Measurements from ENCODE around the gene MMEL1. TPM values are rescaled to one million over a fixed set of nuclear protein-coding genes. Genes with fewer than 3 reads are reported as not detected.
"Not testable (repeated sequence)": the region's sequence is repeated elsewhere in the genome, so short reads cannot be mapped to it uniquely, and the experiment has no call there.

The MMEL1 gene
- polyA plus RNA-seq, 3 donors: 3.2 to 3.7 (median 3.3) TPM

DNA sequence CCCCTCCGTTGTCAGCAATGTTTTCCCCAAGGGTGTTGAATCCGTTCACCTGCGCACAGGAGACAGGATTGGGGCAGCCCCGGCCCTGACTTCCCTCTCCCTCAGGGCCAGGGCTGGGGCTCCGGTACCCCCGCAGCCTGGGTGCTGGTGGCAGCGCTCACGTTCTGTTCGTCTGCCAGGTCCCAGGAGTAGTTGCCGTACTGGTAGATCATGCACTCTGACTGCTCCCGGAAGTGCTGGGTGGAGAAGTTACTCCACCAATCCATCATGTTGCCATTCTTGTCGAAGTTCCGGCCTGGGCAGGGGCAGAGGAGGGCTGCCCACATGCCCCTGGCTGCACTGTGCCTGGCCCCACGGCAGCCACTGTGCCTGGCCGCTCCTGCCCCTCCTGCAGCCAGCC is 40.1 kb downstream of the MMEL1 start:
- DNase-seq: no peak

DNA sequence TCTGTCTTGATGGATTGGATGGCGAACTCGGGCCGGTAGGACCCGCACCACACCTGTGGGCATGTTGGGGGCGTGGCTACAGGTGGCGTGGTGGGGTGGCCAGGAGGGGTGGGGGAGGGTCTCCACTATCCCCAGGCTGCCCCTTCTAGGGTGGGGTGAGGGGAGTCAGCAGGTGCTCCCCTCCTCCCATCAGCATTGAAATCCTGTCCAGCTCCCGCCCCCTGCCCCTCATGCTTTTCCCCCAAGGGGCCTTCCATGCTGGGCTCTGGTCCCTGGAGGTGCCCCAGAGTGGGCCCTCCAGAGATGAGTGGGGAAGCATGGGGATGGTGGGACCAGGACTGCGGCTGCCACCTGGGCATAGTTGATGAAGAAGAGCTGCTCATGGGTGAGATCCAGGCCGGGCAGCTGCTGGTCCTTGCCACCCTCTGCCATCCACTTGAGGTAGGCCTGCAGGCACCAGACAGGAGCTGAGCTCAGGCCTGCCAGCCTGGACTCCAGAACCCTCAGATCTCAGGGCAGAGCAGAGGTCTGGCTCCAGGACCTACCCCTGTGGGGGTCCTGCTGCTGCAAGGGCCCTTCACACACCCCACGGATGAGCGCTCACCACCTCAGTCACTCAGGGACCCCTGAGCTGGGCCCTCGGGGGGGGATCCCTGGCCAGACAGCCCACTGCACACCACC is 41.1 kb downstream of the MMEL1 start:
- DNase-seq: no peak

DNA sequence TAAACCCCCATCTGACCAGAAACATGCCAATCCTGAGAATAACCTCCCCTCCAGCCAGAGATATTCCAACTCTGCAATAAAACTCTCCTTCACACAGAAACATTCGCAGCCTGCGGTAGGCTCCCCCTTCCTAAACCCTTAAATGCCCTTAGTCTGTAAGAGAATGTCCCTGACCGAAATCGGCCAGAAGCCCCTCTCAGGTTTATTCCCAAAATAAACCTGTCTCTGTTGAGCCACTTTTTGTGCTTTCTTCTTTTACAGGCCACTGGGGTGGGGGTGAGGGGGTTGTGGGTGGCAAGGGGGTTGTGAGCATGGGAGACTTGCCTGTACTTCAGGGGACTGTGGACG is 41.6 kb downstream of the MMEL1 start:
- DNase-seq: no peak

DNA sequence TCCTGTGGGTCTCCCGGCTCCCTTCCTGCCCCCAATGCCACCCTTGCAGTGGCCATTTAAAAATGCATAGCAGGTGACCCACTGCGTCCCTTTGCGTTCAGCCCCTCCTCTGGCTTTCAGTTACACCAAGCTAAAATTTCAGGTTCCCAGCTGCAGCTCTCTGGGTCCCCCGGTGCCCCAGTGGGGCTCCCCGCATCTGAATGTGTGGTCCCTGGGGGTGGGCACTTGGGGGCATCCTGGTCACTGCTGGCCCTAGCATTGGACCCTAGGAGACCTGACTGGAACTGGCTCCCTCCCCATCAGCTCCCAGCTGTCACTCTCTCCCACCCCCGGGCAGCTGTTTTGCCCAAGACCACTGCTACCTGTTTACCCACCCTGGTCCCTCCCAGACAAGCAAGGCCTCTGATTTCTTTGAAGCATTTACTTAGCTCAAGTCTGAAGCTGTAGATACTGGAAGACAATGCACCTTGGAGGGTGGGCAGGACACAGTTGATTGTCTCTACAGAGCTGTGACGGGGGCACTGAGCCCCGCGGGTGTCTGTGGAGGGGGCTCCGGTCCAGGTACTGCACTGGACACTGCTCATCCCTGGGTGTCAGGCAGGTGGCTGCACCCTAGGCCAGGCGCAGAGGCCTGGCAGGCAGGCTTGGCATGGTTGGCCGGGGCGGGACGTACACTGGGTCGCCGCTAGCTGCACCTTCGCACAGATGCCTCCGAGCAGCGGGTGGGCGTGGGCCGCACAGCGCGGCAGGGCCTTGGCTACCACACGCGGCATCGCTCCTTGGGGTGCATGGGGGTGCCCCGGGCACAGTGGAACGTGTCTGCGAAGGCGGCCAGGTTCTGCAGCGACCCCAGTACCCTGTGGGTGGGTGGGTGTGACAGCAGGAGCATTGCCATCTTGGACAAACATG is 42.3 kb downstream of the MMEL1 start:
- no peak for DNase-seq

DNA sequence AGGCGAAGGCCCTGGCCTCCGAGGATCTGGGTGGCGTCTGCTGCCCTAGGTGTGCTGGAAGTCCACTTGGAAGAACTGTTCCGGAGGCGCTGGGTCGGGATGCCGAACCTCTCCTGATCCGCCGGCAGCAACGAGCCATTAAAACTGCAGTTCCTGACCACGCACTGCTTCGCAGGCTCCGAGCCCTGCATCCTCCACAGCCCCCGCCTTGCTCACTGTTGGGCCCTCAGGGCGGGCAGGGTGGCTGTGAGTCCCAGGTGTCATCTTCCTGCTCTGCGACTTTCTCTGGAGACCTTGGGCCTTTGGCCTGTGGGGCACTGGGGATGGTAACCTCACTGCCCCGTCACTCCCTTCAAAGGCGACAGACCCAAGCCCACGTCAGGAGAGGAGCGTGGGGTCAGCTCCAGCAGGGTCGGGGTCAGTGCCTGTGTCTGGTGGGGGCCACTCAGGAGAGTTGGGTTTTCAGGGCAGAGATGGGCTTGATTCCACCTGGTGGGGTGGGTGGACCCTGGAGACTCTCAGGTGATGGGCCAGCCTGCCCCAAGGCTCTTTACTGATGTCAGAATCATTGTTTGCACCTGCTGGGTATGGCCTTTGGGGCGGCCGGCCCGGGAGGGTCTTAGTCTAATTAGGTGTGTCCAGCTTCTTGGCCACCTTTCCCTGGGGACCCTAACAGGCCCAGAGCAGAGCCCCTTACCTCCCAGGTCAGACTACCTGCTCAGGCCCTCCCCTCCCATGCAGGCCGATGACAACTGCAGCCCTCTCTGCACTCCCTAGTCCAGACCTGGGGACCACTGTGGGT is 43.2 kb downstream of the MMEL1 start:
- DNase-seq: no peak

DNA sequence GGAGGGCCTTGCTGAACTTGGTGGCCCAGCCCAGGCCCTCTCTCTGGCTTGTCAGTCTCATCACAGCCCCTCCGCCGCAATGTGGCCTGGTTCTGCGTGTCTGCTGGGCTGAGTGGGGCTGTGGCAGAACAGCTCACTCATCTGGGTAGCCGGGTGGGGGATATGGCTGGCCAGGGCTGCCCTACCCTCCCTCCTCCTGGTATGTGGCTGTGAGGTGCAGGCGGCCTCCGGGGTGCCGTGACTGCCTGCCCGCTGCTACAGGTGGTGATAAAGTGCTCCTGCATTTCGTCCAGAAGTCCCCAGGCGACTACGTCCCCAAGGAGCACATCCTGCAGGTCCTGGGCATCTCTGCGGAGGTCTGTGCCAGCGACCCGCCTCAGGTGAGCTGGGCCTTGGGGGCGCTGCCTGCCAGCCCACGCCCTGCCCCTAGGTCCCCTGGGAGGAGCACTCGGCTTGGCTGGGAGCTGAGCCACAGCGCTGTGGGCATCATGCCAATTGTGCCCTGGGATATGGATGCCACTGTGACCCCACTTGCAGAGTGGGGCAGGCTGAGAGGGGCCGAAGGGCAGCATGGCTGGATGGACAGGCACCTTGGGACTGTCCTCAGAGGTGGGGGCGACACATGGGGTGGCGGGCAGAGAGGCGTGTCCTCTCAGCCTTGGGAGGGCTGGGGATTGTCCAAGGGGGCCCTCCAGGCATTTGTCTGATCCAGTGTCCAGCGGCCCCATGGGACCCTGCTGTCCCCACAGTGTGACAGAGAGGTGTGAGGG is 44.0 kb downstream of the MMEL1 start:
- no peak for DNase-seq

DNA sequence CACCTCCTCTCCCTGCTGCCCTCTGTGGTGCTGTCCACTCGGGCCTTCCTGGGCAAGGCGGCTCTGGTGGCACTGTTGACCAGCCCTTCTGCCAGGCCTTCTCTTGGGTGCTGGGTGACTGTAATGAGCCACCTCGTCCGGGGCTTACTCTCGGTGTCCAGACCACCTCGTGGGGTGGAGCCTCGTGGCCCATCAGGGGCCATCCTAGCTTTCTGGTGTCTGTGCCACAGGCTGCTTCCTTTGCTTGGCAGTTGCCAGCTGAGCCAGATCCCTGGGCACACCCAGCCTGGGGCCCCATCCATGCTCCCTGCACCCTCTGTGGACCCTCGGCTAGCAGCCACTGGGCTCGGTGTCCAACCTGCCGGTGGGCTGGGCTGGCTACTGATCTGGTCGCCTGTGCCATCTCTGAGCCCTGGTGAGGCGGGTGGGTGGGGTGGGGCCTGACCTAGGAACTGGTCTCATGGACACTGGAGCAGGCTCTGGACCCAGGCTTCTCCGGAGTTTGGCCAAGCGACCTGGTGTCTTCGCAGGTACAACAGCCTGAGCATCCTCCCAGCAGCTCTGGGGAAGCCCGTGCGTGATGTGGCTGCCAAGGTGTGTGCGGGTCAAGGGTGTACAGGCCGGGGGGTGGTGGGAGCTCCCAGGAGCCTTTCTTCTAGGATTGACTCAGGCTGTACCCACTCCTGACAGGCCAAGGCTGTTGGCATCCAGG is 44.8 kb downstream of the MMEL1 start:
- no peak for DNase-seq

DNA sequence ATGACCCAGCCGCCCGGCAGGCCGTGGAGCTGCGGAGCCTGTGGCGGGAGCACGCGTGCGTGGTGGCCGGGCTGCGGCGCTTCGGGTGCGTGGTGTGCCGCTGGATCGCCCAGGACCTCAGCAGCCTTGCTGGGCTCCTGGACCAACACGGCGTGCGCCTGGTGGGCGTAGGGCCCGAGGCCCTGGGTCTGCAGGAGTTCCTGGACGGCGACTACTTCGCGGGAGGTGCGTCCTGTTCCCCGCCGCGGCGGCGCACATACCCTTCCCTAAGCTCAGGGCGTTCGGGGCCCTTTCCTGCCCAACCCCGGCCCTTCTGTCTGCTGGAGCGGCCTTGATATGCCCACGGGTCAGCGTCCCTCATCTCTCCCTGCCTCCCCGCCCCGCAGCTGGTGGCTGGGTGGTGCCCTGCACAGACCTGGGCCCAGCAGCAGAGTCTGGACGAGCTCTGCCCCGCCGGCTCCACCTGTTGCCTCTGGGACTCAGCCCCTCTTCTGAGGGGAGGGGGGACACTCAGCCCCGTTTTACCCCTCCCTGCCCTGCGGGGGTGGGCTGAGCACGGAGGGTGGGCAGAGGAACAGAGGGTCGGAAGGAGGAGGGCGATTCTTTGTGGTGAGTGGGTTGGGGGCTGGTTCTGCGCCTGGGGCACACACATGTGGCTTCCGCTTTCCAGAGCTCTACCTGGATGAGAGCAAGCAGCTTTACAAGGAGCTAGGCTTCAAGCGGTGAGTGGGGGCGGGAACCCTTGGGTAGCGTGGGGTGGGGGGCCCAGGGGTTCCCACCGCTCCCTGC is 45.6 kb downstream of the MMEL1 start:
- DNase-seq: no peak

DNA sequence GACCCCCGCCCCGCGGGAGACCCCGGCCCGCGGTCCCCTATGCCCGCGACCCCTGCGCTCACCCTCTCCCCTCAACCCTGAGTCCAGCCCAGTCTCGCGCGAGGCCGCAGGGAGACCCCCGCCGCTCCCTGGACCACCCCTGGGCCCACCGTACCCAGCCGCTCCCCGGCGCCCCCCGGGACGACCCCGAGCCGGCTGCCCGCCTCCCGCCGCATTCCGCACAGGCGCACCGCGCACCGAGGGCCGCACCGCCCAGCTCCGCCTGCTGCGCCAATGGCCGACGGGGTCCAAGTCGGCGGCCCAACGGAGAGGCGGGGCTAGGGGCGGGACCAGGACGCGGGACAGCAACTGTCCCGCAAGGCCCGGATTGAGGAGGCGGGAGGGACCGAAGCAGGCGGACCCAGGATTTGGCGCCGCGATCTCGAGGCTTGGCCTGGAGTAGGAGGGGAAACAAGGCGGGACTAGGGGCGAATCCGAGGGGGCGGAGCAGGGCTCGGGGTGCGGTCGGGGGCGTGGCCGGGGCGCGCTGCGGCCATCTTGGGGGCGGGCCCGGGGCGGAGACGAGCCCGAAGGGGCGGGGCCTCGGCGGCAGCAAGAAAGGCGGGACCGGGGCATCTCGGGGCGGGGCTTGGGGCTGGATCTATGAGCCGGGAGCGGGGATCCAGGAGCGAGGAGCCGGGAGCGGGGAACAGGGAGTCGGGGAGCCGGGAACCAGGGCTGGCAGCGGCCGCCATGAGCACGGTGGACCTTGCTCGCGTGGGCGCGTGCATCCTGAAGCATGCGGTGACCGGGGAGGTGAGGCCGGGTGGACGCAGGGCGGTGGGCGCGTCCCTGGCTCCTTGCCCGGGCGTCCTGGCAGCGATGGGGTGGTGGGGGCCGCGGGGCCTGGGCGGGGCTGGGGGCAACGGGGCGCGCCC is 46.4 kb downstream of the MMEL1 start, which contains the start of gene PRXL2B:
PRXL2B (plus strand) TSS at position 624 of the 917 bp plus-strand sequence; CDS start at position 733, 109 bp downstream.
- DNase-seq: peak; percentile 98

DNA sequence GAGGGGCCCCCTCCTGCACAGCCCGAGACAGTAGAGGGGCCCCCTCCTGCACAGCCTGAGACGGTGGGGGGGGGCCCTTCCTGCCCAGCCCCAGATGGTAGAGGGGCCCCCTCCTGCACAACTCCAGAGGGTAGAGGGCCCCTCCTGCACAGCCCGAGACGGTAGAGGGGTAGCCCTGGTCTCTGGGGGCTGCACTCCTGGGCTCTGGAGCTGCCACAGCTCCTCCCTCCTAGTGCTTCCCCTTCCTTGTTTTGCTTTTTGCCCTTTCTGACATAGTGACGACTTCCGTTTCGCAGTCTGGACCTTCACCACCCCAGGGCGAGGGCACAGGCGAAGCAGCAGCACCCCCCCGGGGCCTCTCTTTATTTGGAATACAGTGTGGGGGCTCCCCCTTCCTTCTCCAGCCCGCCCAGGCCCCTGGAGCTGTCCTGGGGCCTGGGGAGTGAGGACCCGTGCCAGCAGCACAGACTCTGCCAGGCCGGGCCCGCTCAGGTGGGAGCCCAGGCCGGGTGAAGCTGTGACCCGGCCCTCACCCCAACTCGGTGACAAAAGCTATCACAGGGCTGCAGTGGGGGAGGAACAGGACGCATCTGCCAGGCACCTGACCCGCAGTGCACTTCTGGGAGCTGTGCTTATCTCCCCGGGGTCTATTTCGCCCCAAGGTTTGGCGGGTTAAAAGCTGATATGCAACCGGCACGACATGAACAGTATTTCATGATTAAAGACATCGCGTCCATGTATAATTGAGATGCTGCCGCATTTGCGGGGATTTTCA is 47.3 kb downstream of the MMEL1 start:
- peak; percentile 61 for DNase-seq

DNA sequence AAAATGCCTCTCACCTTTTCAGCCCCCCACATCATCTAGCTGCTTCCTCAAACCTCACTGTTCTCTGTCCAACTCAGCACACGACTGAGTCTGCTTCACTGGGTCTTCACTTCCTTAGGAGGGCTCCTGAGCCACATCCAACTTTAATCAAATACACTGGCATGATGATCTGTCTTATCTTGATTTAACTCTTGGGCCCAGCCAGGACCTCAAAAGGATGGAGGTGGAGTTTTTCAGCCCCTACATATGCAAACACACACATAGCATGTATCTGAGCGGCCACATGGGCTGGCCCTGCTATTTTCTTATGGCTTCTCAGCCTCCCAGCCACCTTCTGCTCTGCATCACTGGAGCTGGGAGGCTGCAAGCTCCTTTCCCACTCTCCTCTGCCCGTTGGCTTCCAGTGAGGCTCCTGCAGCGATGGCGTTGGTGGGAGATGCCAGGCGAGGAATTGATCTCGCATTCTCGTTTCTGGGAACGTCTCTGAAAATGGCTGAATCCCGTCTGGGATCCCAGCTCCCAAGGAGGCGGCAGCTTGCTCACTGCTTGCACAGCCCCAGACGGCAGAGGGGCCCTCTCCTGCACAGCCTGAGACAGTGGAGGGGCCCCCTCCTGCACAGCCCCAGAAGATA is 48.0 kb downstream of the MMEL1 start:
- DNase-seq: no peak

DNA sequence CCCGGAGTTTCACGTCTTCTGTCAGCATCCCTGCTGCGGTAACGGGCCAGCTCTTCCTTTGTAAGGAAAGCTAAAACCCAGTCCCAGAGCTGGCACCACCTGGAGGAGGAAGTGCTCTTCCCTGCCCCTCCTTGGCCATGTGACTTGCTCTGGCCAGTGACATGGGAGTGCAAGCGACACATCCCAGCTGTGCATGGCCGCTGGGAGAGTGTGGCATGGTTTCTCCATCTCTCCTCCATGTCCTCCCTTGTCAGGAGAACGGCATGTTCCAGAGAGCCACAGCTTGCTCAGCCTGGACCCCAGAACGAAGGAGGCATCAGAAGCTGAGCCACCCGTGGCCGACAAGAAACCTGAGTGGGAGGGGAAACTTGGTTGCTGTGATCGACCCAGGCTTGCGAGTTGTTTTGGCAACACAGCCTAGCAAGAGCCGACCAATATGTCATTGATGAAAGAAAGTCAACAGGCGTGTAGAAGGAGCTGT is 48.9 kb downstream of the MMEL1 start:
- no peak for DNase-seq

DNA sequence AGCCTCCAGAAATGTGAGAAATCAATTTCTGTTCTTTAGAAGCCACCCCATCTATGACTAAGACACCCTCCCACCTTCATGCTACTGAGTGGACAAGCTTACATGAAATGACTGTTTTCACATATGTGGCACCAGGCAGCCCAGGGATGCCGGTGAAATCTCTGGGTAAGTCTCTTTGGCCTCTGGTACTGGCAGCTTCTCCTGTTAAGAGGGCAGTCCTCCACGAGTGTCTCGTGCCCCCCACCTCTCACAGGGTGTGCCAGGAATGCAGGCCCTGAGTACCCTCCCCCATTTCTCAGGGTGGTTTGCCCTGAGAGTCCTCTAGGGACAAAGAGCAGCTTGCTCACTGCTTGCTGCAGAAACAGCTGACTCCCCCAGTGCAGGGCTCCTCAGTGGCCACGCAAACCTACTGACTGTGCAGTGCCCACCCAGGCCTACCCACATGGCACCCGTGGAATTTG is 49.5 kb downstream of the MMEL1 start:
- DNase-seq: no peak

DNA sequence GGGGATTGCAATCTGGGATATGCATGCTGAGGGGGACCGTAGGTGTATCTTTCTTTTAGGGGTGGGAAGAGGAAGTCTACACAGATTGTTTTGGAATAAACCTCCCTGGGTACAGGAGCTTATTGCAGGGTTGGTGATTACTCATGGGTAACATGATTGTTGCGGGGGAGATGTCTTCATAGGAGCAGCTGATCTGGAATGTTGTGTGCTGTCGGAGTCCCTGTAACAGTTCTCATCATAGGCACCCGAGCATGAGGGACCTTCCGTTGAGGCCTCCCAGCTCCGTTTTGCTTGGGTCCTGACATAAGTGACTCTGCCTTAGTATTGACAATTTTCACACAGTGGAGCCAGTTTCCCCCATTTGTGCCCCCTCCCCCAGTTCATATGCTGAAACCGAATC is 50.4 kb downstream of the MMEL1 start:
- no peak for DNase-seq

DNA sequence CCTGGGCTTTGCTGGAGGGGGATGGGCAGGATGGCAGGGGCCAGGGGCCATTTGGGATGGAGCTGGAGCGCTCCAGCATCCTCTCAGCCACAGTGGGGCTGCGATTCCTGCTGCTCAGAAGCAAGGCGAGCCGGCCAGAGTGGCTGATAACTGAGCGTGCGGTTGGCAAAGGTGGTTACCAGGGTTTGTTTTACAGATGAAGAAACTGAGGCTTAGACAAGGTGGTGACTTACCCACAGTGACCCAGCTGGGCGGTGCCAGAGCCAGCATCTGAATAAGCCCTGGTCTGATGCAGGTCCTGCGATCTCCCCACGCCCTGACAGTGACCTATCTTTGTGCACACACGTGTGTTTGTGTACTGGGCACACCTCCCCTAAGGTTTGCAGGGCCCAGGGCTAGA is 52.1 kb downstream of the MMEL1 start:
- DNase-seq: no peak

DNA sequence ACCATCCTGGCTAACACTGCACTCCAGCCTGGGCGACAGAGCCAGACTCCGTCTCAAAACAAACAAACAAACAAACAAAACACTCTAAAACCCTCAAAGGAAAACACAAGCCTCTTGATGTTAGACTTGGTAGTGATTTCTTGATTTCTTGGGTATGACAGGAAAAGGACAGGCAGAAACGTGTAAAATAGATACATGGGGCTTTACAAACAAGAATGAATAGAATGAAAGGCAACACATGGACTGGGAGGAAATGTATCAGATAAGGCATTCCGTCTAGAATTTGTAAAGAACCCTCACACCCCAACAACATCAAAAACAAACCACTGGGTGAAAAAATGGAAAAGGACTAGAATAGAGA is 54.1 kb downstream of the MMEL1 start:
- no peak for DNase-seq

DNA sequence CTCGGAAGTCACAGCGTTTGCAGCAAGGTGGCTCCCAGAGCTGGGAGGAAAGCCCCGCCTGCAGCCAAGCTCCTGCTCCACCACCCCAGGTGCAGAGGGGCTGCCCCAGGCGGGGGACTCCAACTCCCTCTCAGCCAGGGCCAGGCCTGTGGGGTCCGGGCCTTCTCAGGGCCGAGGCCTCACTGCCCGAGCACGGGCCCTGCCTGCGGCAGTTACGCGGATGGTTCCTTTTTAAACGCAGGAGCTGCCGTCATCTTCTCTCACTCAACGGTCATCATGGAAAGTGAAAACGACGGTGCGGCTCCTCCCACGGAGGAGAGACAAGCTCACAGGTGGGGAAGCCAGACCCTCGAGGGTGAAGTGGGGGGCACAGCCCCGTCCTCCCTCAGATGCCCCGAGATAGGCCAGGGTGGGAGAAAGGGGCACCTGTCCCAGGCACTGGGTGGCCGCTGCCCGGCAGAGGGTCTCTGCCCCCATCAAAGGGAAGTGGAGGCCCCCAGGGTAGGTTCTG is 55.2 kb downstream of the MMEL1 start:
- DNase-seq: not testable (repeated sequence)
